Liver (tissue), 9 donors: ENCODE data around the gene ZNF280A. TPM values are rescaled to one million over a fixed set of nuclear protein-coding genes. Genes with fewer than 3 reads are reported as not detected.
"Not testable (repeated sequence)": the region's sequence is repeated elsewhere in the genome, so short reads cannot be mapped to it uniquely, and the experiment has no call there.

ENCODE experiments used
- DNase-seq: peaks from one replicate; pipeline ENCODE4 v3.0.0-alpha.2; 2017; ENCODE audit warnings: low spot score
- H3K27ac ChIP-seq, 2 donors: one replicate each; pipeline ENCODE4 v1.7.0; 2013; ENCODE audit warnings: inconsistent platforms in 2 of 2, low read length in 2 of 2, control low read depth in 1 of 2, low read depth in 1 of 2, mild to moderate bottlenecking in 1 of 2
- H3K27me3 ChIP-seq, 4 donors: one replicate each; pipeline versions ENCODE4 v1.6.1 to v1.7.0; 2013; ENCODE audit warnings: low read length in 3 of 4, inconsistent platforms in 1 of 4, mild to moderate bottlenecking in 1 of 4, moderate library complexity in 1 of 4; ENCODE audit not compliant: control insufficient read depth in 4 of 4, insufficient read depth in 4 of 4
- H3K36me3 ChIP-seq, 4 donors: one replicate each; pipeline versions ENCODE4 v1.6.1 to v1.7.0; 2013; ENCODE audit warnings: low read length in 3 of 4, mild to moderate bottlenecking in 3 of 4, low read depth in 1 of 4, moderate library complexity in 1 of 4; ENCODE audit not compliant: control insufficient read depth in 4 of 4, insufficient read depth in 3 of 4
- H3K4me1 ChIP-seq, 4 donors: one replicate each; pipeline versions ENCODE4 v1.6.1 to v1.7.0; 2013; ENCODE audit warnings: low read length in 3 of 4, mild to moderate bottlenecking in 3 of 4, moderate library complexity in 1 of 4; ENCODE audit not compliant: control insufficient read depth in 4 of 4, insufficient read depth in 4 of 4
- H3K4me3 ChIP-seq, 3 donors: one replicate each; pipeline versions ENCODE4 v1.6.1 to v1.7.0; 2013; ENCODE audit warnings: low read length in 3 of 3, control low read depth in 1 of 3, low read depth in 1 of 3, mild to moderate bottlenecking in 1 of 3
- H3K9ac ChIP-seq, 2 donors: one replicate each; pipeline ENCODE4 v1.7.0; 2013; ENCODE audit warnings: low read length in 2 of 2, mild to moderate bottlenecking in 2 of 2, moderate library complexity in 2 of 2, control low read depth in 1 of 2, low read depth in 1 of 2
- H3K9me3 ChIP-seq, 4 donors: one replicate each; pipeline versions ENCODE4 v1.6.1 to v1.7.0; 2013; ENCODE audit warnings: low read length in 3 of 4; ENCODE audit not compliant: control insufficient read depth in 4 of 4
- ATF3 ChIP-seq: IDR thresholded peaks from 2 replicates; pipeline ENCODE4 v1.6.1; 2016; ENCODE audit warnings: antibody characterized with exemption
- EGR1 ChIP-seq, 2 donors: IDR thresholded peaks; 2 replicates each; pipeline ENCODE4 v1.6.1; 2016 to 2018; ENCODE audit warnings: antibody characterized with exemption in 2 of 2, low read depth in 2 of 2
- FOXA2 ChIP-seq: IDR thresholded peaks from 2 replicates; pipeline ENCODE4 v1.6.1; 2016; ENCODE audit warnings: antibody characterized with exemption
- HNF4A ChIP-seq, 2 donors: conservative IDR thresholded peaks; 2 replicates each; pipeline ENCODE4 v1.6.1; 2016; ENCODE audit warnings: antibody characterized with exemption in 2 of 2, mild to moderate bottlenecking in 2 of 2
- HNF4G ChIP-seq: IDR thresholded peaks from 2 replicates; pipeline ENCODE4 v1.6.1; 2016; ENCODE audit warnings: antibody characterized with exemption
- MAX ChIP-seq: IDR thresholded peaks from 2 replicates; pipeline ENCODE4 v1.6.1; 2016; ENCODE audit warnings: antibody characterized with exemption
- NR2F2 ChIP-seq: IDR thresholded peaks from 2 replicates; pipeline ENCODE4 v1.6.1; 2016; ENCODE audit warnings: antibody characterized with exemption
- RAD21 ChIP-seq, 2 donors: IDR thresholded peaks; 2 replicates each; pipeline ENCODE4 v1.6.1; 2016; ENCODE audit warnings: antibody characterized with exemption in 2 of 2, mild to moderate bottlenecking in 2 of 2
- RXRA ChIP-seq, 2 donors: IDR thresholded peaks; 2 replicates each; pipeline ENCODE4 v1.6.1; 2017 to 2018; ENCODE audit warnings: antibody characterized with exemption in 2 of 2, mild to moderate bottlenecking in 1 of 2
- SP1 ChIP-seq: IDR thresholded peaks from 2 replicates; pipeline ENCODE4 v1.6.1; 2018; ENCODE audit warnings: antibody characterized with exemption, mild to moderate bottlenecking
- TAF1 ChIP-seq: conservative IDR thresholded peaks from 2 replicates; pipeline ENCODE4 v1.6.1; 2016; ENCODE audit warnings: antibody characterized with exemption, mild to moderate bottlenecking
- YY1 ChIP-seq: IDR thresholded peaks from 2 replicates; pipeline ENCODE4 v1.6.1; 2016; ENCODE audit warnings: antibody characterized with exemption, mild to moderate bottlenecking
- WGBS: extraction: QIAGEN DNeasy Blood & Tissue Kit; methylation state at CpG from one replicate; pipeline ENCODE4 v1.1.7; 2013; 5-methylcytosine and 5-hydroxymethylcytosine counted together
- polyA plus RNA-seq, 2 donors: library from polyadenylated mRNA; stranded (reverse) in 1 of 2; unstranded in 1 of 2; fragments of 200-250 nt in 1 of 2; fragments of >200 nt in 1 of 2; fragmentation: Nextera tagmentation in 1 of 2; extraction: Ambion mirVana in 1 of 2; gene quantifications; one replicate each; pipeline versions ENCODE4 v1.2.1 to v1.2.3, GENCODE V29; 2013 to 2015
- total RNA-seq, 2 donors: library from RNA; depleted of rRNA; stranded (reverse); fragments of >200 nt; gene quantifications; one replicate each; pipeline ENCODE4 v1.2.3, GENCODE V29; 2014
- TF ChIP-seq, protein P1 (sequence below): IDR thresholded peaks from 2 replicates; pipeline ENCODE4 v1.6.1; 2016; ENCODE audit warnings: antibody characterized with exemption
- TF ChIP-seq, protein P2 (sequence below): fragments of 150-350 bp; IDR thresholded peaks from 2 replicates; pipeline ENCODE4 v1.5.1; 2017; ENCODE audit warnings: improper control_type of control experiment, low read depth, low read length; ENCODE audit not compliant: missing input control
- donor health status: healthy.
- donor health status: healthy.
- donor health status: healthy.
- donor health status: healthy.
- donor health status: healthy.

The ZNF280A gene
- total and polyA plus RNA-seq, 4 donors: not detected

DNA sequence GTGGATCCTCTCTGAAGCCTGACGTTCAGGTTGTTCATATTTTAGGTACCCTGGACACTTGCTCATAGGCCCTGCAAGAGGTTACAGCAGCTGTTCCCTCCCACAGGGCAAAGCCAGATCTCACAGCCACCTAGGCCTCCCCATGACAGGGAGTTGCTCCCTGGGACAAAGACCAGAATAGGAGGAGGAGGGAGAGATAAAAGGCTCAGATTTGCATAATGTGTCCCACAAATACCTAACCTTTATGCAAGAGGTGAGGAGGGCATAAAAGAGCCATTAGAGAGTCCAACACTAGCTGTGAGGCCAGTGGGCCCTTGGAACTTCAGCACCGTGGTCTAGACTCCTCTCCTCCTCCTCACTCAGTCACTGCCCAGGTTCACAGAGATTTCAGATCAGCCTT is 45.3 kb downstream of the ZNF280A start:
- no peak for TF ChIP-seq EGR1 (IDR thresholded peaks at IDR 0.05; ENCODE audit: low read depth in 2 of 2)
- TF ChIP-seq ATF3: no peak
- no peaks in the 10 kb centered on the region for H3K4me1 ChIP-seq
- H3K36me3 ChIP-seq: no peaks in the 10 kb centered on the region
- no peak for DNase-seq
- H3K9ac ChIP-seq: no peak overlapping the region
- no peaks in the 10 kb centered on the region for H3K9me3 ChIP-seq
- H3K27me3 ChIP-seq: no peaks in the 10 kb centered on the region
- WGBS: 75% methylated on average over 2 of the region's 2 CpGs
- H3K27ac ChIP-seq: no peak overlapping the region
- no peak overlapping the region for H3K4me3 ChIP-seq

DNA sequence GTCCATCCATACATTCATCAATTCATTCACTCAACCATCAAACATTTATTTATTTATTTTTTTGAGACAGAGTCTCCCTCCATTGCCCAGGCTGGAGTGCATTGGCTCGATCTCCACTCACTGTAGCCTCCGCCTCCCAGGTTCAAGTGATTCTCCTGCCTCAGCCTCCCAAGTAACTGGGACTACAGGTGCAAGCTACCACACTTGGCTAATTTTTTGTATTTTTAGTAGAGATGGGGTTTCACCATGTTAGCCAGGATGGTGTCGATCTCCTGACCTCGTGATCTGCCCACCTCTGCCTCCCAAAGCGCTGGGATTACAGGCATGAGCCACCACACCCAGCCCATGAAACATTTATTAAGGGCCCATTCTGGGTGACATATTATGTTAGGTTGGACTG is 49.0 kb downstream of the ZNF280A start:
- H3K27ac ChIP-seq, H3K27me3 ChIP-seq, H3K4me3 ChIP-seq, H3K4me1 ChIP-seq, H3K36me3 ChIP-seq, H3K9ac ChIP-seq, DNase-seq, H3K9me3 ChIP-seq: not testable (repeated sequence)
- 72% methylated on average over 5 of the region's 5 CpGs for WGBS

DNA sequence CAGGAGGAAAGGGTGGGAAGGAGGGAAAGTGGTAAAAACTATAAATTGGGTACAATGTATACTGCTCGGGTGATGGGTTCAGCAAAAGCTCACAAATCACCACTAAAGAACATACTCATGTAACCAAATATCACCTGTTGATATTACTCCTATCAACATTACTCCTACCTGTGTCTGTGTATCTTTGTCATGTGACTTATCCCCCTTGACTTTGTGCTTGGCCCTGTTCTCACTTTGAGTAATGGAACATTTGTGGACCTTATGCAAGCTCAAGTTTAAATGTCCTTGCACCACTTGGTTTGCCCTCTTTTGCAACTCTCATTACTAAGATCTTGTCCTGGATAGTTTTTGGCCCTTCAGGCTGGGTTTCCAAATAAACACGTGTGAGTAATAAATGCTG is 50.5 kb downstream of the ZNF280A start:
- Histone ChIP-seq H3K27ac (no peak overlapping the region), H3K4me1 (no peaks in the 10 kb centered on the region), H3K9ac (no peak overlapping the region), H3K27me3 (no peaks in the 10 kb centered on the region), H3K4me3 (no peak overlapping the region), H3K9me3 (peaks cover 0 to 5% (median 0%) of the 10 kb centered on the region in 4 donors), H3K36me3 (no peaks in the 10 kb centered on the region)
- TF ChIP-seq RXRA (IDR thresholded peaks at IDR 0.05) (no peak), RAD21 (IDR thresholded peaks at IDR 0.05) (no peak), NR2F2 (no peak)
- WGBS: 62% methylated on average over 2 of the region's 2 CpGs
- DNase-seq: no peak

DNA sequence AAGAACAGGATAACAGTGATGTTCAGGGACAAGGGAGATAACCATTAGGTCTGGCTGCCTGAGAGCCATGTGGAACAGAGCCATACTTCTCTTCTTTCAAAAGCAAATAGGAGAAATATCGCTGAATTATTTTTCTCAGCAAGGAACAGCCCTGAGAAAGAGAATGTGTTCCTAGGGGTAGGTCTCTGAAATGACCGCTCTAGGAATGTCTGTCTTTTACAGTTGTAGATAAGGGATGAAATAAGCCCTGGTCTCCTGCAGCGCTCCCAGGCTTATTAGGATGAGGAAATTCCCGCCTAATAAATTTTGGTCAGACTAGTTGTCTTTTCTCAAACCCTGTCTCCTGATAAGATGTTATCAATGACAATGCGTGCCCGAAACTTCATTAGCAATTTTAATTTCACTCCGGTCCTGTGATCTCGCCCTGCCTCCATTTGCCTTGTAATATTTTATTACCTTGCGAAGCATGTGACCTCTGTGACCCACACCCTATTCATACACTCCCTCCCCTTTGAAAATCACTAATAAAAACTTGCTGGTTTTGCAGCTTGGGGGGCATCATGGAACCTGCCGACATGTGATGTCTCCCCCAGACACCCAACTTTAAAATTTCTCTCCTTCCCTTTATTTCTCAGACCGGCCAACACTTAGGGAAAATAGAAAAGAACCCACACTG is 51.1 kb downstream of the ZNF280A start:
- not testable (repeated sequence) for H3K36me3 ChIP-seq, H3K9me3 ChIP-seq, H3K4me1 ChIP-seq, H3K4me3 ChIP-seq, H3K9ac ChIP-seq, H3K27me3 ChIP-seq, DNase-seq, H3K27ac ChIP-seq
- 84% methylated on average over 11 of the region's 11 CpGs for WGBS

- WGBS: 81% methylated on average over 1 of the region's 1 CpG
- TF ChIP-seq FOXA2: no peak
- no peak for TF ChIP-seq HNF4A (conservative IDR thresholded peaks at IDR 0.05)
- TF ChIP-seq, protein P1, sequence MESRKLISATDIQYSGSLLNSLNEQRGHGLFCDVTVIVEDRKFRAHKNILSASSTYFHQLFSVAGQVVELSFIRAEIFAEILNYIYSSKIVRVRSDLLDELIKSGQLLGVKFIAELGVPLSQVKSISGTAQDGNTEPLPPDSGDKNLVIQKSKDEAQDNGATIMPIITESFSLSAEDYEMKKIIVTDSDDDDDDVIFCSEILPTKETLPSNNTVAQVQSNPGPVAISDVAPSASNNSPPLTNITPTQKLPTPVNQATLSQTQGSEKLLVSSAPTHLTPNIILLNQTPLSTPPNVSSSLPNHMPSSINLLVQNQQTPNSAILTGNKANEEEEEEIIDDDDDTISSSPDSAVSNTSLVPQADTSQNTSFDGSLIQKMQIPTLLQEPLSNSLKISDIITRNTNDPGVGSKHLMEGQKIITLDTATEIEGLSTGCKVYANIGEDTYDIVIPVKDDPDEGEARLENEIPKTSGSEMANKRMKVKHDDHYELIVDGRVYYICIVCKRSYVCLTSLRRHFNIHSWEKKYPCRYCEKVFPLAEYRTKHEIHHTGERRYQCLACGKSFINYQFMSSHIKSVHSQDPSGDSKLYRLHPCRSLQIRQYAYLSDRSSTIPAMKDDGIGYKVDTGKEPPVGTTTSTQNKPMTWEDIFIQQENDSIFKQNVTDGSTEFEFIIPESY: no peak
- no peak for TF ChIP-seq TAF1
- no peak for TF ChIP-seq ATF3
- TF ChIP-seq RAD21 (IDR thresholded peaks at IDR 0.05): no peak
- TF ChIP-seq, protein P2, sequence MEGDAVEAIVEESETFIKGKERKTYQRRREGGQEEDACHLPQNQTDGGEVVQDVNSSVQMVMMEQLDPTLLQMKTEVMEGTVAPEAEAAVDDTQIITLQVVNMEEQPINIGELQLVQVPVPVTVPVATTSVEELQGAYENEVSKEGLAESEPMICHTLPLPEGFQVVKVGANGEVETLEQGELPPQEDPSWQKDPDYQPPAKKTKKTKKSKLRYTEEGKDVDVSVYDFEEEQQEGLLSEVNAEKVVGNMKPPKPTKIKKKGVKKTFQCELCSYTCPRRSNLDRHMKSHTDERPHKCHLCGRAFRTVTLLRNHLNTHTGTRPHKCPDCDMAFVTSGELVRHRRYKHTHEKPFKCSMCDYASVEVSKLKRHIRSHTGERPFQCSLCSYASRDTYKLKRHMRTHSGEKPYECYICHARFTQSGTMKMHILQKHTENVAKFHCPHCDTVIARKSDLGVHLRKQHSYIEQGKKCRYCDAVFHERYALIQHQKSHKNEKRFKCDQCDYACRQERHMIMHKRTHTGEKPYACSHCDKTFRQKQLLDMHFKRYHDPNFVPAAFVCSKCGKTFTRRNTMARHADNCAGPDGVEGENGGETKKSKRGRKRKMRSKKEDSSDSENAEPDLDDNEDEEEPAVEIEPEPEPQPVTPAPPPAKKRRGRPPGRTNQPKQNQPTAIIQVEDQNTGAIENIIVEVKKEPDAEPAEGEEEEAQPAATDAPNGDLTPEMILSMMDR: no peak
- TF ChIP-seq RXRA (IDR thresholded peaks at IDR 0.05): no peak
- TF ChIP-seq EGR1 (IDR thresholded peaks at IDR 0.05; ENCODE audit: low read depth in 2 of 2): no peak
- TF ChIP-seq MAX: no peak
- no peak for TF ChIP-seq NR2F2
- no peak for TF ChIP-seq YY1
- no peak for TF ChIP-seq SP1
- no peak for TF ChIP-seq HNF4G
- no peak overlapping the region for H3K4me3 ChIP-seq
- H3K27me3 ChIP-seq: peaks cover 0 to 2% (median under 1%) of the 10 kb centered on the region in 4 donors
- H3K36me3 ChIP-seq: no peaks in the 10 kb centered on the region
- no peak for DNase-seq
- no peak overlapping the region for H3K9ac ChIP-seq
- H3K27ac ChIP-seq: no peak overlapping the region
- no peaks in the 10 kb centered on the region for H3K4me1 ChIP-seq
- H3K9me3 ChIP-seq: peaks cover 0 to 5% (median 0%) of the 10 kb centered on the region in 4 donors
Measured at GRCh38 chr22:22467112-22467511, 53.0 kb downstream of the ZNF280A start.
